Activated naive CD4-positive, alpha-beta T cell treated with anti-CD3 and anti-CD28 coated beads, Interleukin-2, amount 50 U/mL, for 72 hours (primary cell): Measurements from ENCODE around the gene DNASE1L1. TPM values are rescaled to one million over a fixed set of nuclear protein-coding genes. Genes with fewer than 3 reads are reported as not detected.

Experiments
- ATAC-seq, 2 donors: fragments of 150-1000 bp; cut with Tn5 transposase; 2 replicates each; pipeline ENCODE4 v1.10.0; 2021; ENCODE audit warnings: mild to moderate bottlenecking in 2 of 2, moderate library complexity in 2 of 2
- DNase-seq, 2 donors: peaks; one replicate each; pipeline ENCODE4 v3.0.0; 2021 to 2022; ENCODE audit warnings: low spot score in 2 of 2
- H3K27ac Mint-ChIP-seq, 2 donors: one replicate each; pipeline ENCODE4 v1.8.0; 2022; ENCODE audit warnings: mild to moderate bottlenecking in 2 of 2, mixed read lengths in 2 of 2
- H3K36me3 Mint-ChIP-seq, 2 donors: one replicate each; pipeline ENCODE4 v1.8.0; 2022; ENCODE audit warnings: mixed read lengths in 2 of 2
- H3K9me3 Mint-ChIP-seq, 2 donors: one replicate each; pipeline ENCODE4 v1.8.0; 2022; ENCODE audit warnings: mixed read lengths in 2 of 2
- total RNA-seq, 2 donors: library from RNA; stranded (reverse); gene quantifications; one replicate each; pipeline ENCODE4 v1.2.3, GENCODE V29; 2022

Gene DNASE1L1, protein sequence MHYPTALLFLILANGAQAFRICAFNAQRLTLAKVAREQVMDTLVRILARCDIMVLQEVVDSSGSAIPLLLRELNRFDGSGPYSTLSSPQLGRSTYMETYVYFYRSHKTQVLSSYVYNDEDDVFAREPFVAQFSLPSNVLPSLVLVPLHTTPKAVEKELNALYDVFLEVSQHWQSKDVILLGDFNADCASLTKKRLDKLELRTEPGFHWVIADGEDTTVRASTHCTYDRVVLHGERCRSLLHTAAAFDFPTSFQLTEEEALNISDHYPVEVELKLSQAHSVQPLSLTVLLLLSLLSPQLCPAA
- 10 to 100 TPM; 14.7 to 20.6 TPM for total RNA-seq

DNA sequence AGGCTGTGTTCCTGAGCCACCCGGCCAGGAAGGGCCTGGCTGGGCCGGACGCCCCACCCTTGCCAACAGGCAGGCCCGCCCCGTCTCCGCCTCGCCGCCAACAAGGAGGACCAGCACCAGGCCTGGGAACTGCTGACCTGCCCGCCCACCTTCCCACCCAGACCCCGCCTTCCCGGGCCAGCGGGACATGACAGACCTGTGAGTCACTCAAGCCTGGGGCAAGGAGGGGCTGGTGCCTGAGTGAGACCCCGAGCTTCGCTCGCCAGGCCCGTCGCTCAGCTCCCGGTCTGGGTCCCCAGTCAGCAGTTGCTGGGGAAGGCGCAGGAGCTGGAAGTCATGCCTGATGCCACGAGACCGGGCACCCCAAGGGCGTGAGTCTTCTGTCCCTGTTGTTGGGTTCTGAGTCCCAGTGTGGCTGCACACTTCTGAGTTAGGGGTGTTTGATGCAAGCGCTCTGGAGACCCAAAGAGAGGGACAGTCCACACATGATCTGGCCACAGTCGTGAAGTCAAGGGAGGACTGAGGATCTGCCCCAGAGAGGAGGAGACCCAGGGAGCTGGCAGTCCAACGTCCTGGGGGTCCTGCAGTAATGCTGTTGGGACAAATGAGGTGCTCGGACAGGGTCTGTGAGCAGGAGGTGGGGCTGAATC is at the start of gene DNASE1L1:
Gene DNASE1L1, minus strand, starts transcription at position 33 of the 650 bp plus-strand sequence. CDS start 3,686 bp downstream, outside the sequence.
- no peaks in the 10 kb centered on the region for H3K9me3 Mint-ChIP-seq
- ATAC-seq (peak; percentile 7 to 42), DNase-seq (no peak)
- H3K27ac Mint-ChIP-seq, result peak within 1 kb of the TSS; percentile 65 to 81
- H3K36me3 Mint-ChIP-seq, result no peaks in the 10 kb centered on the region

DNA sequence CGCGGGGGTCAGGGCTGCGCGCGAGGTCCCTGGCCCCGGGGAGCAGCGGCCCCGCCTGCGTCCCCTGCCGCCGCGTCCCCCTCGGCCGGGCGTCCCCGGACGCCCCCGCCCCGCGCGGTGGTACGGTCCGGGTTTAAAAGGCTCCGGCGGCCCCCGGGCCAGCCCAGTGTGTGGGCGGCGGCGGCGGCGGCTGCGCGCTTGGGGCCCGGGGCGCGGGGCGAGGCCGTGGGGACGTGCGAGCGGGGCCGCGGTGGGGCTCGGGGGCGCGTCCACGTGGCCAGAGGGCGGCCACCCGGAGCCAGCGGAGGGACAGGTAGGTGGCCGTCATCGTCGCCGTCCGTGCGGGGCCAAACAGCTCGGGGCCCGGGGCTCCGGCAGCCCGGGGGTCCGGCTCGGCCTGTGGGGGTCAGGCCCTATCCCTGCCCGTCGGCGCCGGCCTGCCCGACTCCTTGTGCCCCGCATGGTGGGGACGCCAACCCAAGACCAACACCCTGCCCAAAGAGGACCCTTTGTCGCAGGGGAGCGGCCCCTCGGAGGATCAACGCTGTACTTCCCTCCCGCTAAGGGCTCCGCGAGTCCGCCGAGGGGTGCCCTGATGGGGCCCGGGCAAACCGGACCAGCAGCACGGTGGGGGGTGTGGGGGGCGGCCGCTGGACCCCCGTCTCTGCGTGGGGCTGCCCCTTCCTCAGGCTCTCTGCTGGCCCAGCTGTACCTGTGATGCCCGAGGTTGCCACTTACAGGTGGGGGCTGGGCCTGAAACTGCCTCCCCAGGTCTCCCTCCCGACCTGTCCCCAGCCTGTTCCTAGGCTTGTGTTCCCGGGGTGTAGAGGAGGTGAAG is 49.3 kb upstream of the DNASE1L1 start, which contains the start of gene PLXNA3:
Gene PLXNA3, plus strand, starts transcription at position 166 of the 838 bp plus-strand sequence. CDS start 1,903 bp downstream, outside the sequence.
- peak; percentile 70 to 78 for ATAC-seq
- H3K27ac Mint-ChIP-seq, result peak within 1 kb of the TSS; percentile 85 to 97
- DNase-seq, result peak in 1 of 2 donors; percentile 67
- H3K9me3 Mint-ChIP-seq, result no peaks in the 10 kb centered on the region
- peaks cover 5 to 7% of the 10 kb centered on the region in 2 donors for H3K36me3 Mint-ChIP-seq

DNA sequence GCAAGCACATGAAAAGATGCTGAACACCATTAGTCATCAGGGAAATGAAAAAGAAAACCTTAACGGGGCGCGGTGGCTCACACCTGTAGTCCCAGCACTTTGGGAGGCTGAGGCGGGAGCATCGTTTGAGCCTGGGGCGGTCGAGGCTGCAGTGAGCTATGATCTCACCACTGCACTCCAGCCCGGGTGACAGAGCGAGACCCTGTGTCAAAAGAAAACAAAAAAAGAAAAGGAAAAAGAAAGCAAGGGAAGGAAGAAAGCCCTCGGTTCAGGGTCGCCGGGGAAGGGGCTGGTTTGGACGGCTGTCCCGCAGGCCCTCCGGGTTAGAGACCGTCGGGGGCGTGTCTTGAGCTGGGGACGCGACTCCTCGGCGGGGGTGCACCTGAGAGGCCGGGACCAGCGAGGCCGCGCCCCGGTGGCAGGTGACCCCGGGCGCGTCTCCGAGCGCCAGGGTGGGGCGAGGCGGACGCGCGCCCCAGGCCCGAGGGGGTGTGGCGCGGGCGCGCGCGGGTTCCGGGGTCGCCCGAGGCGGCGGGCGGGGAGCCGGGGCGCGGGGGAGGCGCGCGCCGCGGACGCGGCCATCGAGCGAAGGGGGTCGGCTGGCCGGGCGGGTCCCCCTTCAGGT is 48.5 kb upstream of the DNASE1L1 start:
- peak; percentile 69 to 78 for ATAC-seq
- Mint-ChIP-seq H3K36me3 (peaks cover 5 to 7% of the 10 kb centered on the region in 2 donors), H3K9me3 (no peaks in the 10 kb centered on the region), H3K27ac (peak overlapping the region; percentile 85 to 97)
- DNase-seq, result peak in 1 of 2 donors; percentile 50

DNA sequence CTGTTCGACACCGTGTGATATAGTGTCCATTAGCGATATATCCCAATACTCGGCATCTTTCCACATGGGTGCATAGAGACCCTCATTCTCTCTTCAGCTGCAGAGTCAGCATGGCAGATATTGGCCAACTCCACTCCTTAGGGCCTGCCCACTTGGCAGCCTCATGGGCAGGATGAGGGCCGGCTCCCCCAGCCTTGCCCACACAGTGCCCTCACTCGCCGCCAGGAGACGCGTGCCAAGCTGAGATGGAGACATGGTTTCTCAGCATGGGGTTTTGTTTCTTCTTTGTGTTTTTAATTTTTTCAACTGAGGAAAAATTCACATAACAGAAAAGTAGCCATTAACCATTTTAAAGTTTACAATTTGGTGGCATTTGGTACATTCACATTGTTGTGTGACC is 43.8 kb upstream of the DNASE1L1 start:
- Mint-ChIP-seq H3K9me3 (no peaks in the 10 kb centered on the region), H3K27ac (no peak overlapping the region), H3K36me3 (peaks cover 5 to 7% of the 10 kb centered on the region in 2 donors)
- ATAC-seq (no peak), DNase-seq (no peak)

DNA sequence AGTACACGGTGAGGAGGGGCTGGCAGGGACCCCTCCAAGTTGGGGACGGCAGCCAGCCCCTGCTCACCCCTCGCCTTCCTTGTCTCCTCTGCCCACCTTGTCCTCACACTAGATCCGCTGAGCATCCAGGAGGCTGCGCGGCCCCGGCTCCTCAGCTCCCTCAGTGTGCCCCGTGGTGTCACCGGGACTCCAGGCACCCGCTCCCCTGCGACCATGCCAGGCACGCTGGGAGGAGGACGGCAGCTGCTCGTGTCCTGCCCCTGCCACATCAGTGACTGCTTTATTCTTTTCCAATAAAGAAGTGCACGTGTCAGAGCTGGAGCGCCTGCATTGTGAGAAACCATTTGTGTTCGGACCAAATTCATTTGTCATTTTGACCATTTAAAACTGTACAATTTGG is 41.3 kb upstream of the DNASE1L1 start:
- no peak overlapping the region for H3K27ac Mint-ChIP-seq
- DNase-seq (no peak), ATAC-seq (no peak)
- H3K9me3 Mint-ChIP-seq, result no peaks in the 10 kb centered on the region
- peaks cover 0 to 6% of the 10 kb centered on the region in 2 donors for H3K36me3 Mint-ChIP-seq

DNA sequence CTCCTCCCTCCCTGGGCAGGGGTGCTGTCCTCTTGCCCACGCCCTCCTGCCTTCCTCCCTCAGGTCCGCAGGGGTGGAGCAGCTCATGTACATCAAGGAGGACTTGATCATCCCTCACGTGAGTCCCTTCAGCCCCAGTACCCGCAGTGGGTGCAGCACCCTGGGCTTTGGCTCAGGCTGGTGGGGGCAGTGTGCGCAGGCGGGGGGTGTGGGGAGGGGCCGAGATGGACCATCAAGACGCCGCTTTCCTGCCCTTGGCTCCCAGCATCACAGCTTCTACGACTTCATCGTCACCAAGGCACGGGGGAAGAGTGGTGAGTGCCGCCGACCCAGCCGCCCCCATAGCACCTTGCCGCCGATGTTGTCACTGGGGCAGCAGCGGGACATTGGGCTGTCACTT is 40.6 kb upstream of the DNASE1L1 start:
- H3K36me3 Mint-ChIP-seq, result peaks cover 0 to 6% of the 10 kb centered on the region in 2 donors

DNA sequence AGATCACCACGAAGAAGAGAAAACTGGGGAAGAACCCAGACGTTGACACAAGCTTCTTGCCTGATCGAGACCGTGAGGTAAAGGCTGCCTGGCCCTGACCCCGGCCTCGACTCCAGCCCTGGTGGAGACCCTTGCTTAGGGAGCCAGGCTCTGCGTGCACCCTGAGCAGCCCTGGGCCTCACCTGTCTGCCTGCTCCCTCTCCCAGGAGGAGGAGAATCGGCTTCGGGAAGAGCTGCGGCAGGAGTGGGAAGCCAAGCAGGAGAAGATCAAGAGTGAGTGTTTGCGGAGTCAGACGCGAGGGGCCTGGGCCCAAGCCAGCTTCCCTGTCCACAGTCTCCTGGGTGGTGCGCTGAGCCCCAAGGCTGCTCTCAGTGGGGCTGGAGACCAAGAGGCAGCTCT is 39.4 kb upstream of the DNASE1L1 start:
- Mint-ChIP-seq H3K36me3 (peaks cover 0 to 6% of the 10 kb centered on the region in 2 donors), H3K9me3 (no peaks in the 10 kb centered on the region), H3K27ac (no peak overlapping the region)
- DNase-seq, result no peak
- no peak for ATAC-seq

More for the DNA sequence above, 40.6 kb upstream of the DNASE1L1 start:
- DNase-seq (no peak), ATAC-seq (no peak)
- no peak overlapping the region for H3K27ac Mint-ChIP-seq
- no peaks in the 10 kb centered on the region for H3K9me3 Mint-ChIP-seq

DNA sequence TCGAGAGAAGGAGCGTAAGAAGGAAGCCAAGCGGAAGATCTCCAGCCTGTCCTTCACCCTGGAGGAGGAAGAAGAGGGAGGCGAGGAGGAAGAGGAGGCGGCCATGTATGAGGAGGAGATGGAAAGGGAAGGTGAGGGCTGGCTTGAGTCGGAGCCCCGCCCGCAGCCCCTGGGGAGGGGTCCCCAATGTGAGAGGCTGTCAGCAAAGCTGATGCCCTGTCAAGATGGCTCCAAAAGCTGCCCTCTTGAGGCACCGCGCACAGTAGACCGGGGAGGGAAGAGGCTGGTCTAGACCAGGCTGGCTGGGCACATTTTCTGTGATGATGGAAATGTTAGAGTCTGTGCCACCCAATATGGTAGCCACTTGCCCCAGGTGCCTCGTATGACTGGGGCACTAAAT is 37.4 kb upstream of the DNASE1L1 start:
- DNase-seq (no peak), ATAC-seq (no peak)
- Mint-ChIP-seq H3K36me3 (peaks cover 0 to 6% of the 10 kb centered on the region in 2 donors), H3K27ac (peak overlapping the region; percentile 72 to 78), H3K9me3 (no peaks in the 10 kb centered on the region)

DNA sequence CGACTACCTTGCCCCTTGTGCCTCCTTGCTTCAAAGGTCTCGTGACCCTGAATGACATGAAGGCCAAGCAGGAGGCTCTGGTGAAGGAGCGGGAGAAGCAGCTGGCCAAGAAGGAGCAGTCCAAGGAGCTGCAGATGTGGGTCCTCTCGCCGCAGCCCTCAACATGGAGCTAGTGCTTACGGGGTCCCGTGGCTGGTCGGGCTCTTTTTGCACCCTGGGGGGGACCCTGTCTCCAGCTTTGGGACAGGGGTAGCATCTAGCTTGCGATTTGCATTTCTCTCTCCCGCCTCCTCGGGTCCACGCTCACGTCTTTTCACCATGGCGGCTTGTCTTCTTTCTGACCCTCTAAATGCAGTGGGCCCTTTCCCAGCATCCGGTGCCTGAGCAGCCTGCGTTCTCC is 36.7 kb upstream of the DNASE1L1 start:
- peaks cover 0 to 6% of the 10 kb centered on the region in 2 donors for H3K36me3 Mint-ChIP-seq

DNA sequence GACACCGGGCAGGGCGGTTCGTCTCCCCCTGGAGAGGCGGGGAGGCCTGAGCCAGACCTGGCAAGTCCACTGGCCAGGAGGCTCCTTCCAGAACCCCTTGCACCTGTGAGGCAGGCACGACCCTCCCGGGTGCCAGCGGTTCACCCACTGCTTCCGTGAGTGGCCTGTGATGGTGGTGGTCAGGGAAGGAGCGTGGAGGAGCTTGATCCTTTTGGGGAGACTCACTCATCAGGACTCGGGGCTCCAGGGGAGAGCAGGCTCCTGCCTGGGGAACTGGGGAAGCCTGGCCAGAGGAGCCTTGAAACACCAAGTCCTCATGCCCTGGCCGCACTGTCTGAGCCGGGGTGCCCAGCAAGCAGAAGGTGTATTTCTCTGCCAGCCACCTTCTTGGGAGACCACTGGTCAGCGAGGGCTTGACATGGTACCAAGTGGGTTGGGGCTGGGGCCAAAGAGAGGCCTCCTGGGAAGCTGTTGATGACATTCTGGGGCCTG is 35.7 kb upstream of the DNASE1L1 start:
- ATAC-seq (peak in 1 of 2 donors; percentile 2), DNase-seq (no peak)
- H3K36me3 Mint-ChIP-seq, result peaks cover 0 to 6% of the 10 kb centered on the region in 2 donors
- H3K27ac Mint-ChIP-seq, result no peak overlapping the region
- H3K9me3 Mint-ChIP-seq, result no peaks in the 10 kb centered on the region

More for the DNA sequence above, 36.7 kb upstream of the DNASE1L1 start:
- H3K9me3 Mint-ChIP-seq, result no peaks in the 10 kb centered on the region
- no peak for ATAC-seq
- DNase-seq, result no peak
- H3K27ac Mint-ChIP-seq, result peak overlapping the region in 1 of 2 donors; percentile 78

DNA sequence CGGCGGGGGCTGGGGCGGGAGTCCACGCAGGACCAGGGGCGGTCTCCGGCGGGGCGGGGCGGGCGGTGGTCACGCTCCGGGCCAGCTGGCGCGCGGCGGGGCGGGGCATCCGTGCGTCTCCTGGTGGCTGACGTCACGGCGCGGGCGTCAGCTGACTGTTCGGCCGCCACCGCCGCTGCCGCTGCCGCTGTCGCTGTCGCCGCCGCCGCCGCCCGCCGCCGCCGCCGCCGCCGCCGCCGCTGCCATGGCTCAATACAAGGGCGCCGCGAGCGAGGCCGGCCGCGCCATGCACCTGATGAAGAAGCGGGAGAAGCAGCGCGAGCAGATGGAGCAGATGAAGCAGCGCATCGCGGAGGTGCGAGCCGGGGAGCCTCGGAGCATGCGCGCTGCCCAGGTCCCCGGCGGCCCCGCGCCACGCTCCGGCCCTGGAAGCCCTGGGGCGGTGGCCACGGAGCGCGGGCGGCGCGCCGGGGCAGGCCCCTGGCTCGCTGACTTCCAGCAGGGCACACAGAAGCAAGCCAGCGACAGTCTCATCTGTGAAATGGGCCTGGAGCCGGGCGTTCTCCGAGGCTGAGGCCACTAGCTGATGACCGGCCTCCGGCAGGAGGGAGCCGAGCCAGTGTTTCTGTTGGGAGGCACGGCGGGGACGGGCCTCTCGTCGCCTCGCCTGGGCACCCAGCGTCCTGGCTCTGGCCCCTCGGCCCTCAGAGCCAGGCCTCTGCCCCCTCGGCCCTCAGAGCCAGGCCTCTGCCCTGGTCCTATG is 35.1 kb upstream of the DNASE1L1 start, which contains the start of gene FAM50A:
Gene FAM50A, plus strand, starts transcription at position 150 of the 763 bp plus-strand sequence. Its CDS starts 95 bp downstream, at position 245.
- Mint-ChIP-seq H3K27ac (peak within 1 kb of the TSS; percentile 68 to 80), H3K9me3 (no peaks in the 10 kb centered on the region), H3K36me3 (peaks cover 0 to 6% of the 10 kb centered on the region in 2 donors)
- peak; percentile 70 for DNase-seq
- ATAC-seq, result peak; percentile 93 to 96

DNA sequence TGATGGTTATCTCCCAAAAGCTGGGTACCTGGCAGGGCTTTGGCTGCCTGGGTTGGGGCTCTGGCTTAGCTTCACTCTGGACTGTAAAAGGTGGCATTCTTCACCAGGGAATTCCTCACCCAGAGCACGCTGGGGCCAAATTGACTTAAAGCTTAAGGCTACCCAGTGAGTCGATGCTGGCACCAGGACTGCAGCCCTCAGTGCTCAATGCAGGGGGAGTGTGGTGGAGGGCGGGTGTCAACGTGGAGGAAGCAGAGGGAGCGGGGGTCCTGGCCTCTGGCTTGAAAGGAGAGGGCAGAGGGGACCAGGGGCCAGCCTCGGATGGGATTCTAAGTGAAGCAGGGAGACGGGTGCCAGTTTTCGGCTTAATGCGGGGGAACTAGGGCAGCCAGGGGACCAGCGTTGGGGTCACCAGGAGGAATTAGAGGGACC is 34.4 kb upstream of the DNASE1L1 start:
- H3K36me3 Mint-ChIP-seq, result peaks cover 0 to 6% of the 10 kb centered on the region in 2 donors
- no peaks in the 10 kb centered on the region for H3K9me3 Mint-ChIP-seq
- peak overlapping the region; percentile 68 to 80 for H3K27ac Mint-ChIP-seq

DNA sequence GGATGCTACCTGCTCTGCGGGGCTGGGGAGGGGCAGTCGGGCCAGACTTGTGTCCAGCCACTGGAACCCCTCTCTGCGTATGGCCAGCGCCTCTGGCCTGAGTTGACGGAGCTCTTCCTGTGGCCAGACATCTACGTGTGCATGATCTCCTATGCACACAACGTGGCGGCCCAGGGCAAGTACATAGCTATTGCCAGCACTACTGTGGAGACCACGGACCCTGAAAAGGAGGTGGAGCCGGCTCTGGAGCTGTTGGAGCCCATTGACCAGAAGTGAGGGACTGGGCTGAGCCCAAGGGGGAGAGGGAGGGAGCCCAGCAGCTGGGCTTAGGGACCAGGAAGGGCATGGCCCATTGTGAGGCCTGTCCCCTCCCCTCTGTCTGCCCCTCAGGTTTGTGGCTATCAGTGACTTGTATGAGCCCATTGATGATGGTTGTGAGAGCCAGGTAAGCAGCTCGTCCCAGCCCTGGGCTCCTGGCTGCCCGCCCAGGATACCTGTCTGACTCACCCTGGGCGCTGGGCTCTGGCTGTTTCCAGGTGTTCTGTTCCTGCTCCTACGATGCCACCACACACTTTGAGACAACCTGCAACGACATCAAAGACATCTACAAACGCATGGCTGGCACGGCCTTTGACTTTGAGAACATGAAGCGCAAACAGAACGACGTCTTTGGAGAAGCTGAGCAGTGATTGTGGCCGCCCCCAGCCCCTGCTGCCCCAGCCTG is 33.1 kb upstream of the DNASE1L1 start:
- Mint-ChIP-seq H3K36me3 (peaks cover 0 to 13% of the 10 kb centered on the region in 2 donors), H3K9me3 (no peaks in the 10 kb centered on the region), H3K27ac (no peak overlapping the region)
- ATAC-seq (no peak), DNase-seq (no peak)

More for the DNA sequence above, 34.4 kb upstream of the DNASE1L1 start:
- DNase-seq (no peak), ATAC-seq (peak; percentile 6 to 14)

DNA sequence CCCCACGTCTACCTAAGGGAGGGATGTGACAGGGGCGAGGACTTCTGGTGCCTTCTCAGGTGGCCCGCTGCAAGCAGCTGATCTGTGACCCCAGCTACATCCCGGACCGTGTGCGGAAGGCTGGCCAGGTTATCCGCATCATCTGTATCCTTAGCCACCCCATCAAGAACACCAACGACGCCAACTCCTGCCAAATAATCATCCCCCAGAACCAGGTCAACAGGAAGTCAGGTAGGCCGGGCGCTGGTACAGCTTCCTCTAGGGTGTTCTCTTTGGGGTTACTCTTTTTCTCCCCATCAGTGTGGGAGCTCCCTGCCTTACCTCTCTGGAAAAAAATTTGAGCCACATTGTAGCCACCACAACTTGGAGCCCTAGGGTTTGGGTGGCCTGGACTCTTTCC is 32.5 kb upstream of the DNASE1L1 start:
- H3K27ac Mint-ChIP-seq, result no peak overlapping the region
- ATAC-seq (no peak), DNase-seq (no peak)
- no peaks in the 10 kb centered on the region for H3K9me3 Mint-ChIP-seq
- peaks cover 0 to 9% of the 10 kb centered on the region in 2 donors for H3K36me3 Mint-ChIP-seq
